ENCODE data around the gene HCN1.
"Not testable (repeated sequence)": the region's sequence is repeated elsewhere in the genome, so short reads cannot be mapped to it uniquely, and the experiment has no call there.

DNA sequence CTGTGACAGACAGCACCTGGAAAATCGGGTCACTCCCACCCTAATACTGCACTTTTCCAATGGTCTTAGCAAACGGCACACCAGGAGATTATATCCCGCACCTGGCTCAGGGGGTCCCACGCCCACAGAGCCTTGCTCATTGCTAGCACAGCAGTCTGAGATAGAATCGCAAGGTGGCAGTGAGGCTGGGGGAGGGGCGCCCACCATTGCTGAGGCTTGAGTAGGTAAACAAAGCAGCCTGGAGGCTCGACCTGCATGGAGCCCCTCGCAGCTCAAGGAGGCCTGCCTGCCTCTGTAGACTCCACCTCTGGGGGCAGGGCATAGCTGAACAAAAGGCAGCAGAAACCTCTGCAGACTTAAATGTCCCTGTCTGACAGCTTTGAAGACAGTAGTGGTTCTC is 383.6 kb downstream of the HCN1 start:
- TF ChIP-seq, protein P1, sequence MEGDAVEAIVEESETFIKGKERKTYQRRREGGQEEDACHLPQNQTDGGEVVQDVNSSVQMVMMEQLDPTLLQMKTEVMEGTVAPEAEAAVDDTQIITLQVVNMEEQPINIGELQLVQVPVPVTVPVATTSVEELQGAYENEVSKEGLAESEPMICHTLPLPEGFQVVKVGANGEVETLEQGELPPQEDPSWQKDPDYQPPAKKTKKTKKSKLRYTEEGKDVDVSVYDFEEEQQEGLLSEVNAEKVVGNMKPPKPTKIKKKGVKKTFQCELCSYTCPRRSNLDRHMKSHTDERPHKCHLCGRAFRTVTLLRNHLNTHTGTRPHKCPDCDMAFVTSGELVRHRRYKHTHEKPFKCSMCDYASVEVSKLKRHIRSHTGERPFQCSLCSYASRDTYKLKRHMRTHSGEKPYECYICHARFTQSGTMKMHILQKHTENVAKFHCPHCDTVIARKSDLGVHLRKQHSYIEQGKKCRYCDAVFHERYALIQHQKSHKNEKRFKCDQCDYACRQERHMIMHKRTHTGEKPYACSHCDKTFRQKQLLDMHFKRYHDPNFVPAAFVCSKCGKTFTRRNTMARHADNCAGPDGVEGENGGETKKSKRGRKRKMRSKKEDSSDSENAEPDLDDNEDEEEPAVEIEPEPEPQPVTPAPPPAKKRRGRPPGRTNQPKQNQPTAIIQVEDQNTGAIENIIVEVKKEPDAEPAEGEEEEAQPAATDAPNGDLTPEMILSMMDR (IDR thresholded peaks at IDR 0.05), result not testable (repeated sequence)
- TF ChIP-seq POLR2AphosphoS5 (IDR thresholded peaks at IDR 0.05), result not testable (repeated sequence)
